ENCODE measurements around the gene GFAP.

GFAP gene

DNA sequence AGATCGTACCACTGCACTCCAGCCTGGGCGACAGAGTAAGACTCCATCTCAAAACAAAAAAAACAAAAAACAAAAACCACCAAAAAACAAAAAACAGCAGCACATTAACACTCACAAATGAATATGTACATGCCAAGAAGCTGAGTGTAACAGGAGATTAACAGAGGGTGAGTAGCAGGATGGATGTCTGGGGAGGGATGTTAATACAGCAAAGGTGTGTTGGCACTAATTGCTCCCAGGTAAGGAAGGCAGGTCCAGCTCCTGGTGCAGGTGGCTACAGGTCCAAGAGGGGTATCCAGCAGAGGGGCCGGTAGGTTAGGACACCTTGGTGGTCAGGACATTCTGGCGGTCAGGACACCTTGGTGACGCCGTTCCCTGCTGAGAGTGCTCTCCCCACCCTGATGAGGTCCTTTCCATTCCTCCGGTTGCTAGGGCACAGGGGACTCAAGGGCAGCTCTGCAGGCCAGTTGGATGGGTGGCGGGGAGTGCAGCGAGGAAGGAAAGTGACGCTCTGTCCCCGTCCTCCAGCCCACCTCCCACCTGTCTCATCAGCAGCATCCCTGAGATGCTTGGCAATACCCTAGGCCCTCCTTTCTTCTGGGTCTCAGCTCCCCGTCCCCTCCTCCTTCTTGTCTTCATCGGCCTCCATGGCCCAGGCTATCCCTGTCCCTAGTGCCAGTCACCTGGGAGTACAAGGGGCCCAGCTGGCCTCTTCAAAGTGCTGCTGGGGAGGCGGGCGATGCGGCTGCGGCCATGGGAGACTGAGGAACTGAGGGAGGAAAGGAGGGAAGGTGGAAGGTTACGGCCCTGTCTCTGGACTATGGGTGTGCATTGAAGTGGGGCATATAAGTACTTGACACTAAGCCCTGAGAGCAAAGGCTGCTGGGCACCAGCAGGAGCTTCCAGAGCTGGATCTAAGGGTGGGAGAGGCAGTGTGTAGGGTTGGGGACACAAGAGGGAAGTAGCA lies 10.7 kb upstream of the GFAP start:
- H4K20me1 ChIP-seq (ENCODE audit: low read depth, low read length) = no peaks in the 10 kb centered on the region
- H3F3A ChIP-seq (ENCODE audit: insufficient read depth) = peaks cover 15% of the 10 kb centered on the region
- H3K27me3 ChIP-seq (ENCODE audit: low read length) = no peaks in the 10 kb centered on the region
- no peak overlapping the region for H3K9ac ChIP-seq (ENCODE audit: low read length)
- TF ChIP-seq, protein P1, sequence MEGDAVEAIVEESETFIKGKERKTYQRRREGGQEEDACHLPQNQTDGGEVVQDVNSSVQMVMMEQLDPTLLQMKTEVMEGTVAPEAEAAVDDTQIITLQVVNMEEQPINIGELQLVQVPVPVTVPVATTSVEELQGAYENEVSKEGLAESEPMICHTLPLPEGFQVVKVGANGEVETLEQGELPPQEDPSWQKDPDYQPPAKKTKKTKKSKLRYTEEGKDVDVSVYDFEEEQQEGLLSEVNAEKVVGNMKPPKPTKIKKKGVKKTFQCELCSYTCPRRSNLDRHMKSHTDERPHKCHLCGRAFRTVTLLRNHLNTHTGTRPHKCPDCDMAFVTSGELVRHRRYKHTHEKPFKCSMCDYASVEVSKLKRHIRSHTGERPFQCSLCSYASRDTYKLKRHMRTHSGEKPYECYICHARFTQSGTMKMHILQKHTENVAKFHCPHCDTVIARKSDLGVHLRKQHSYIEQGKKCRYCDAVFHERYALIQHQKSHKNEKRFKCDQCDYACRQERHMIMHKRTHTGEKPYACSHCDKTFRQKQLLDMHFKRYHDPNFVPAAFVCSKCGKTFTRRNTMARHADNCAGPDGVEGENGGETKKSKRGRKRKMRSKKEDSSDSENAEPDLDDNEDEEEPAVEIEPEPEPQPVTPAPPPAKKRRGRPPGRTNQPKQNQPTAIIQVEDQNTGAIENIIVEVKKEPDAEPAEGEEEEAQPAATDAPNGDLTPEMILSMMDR (IDR thresholded peaks at IDR 0.05; ENCODE audit: insufficient read depth, low read length, poor library complexity, severe bottlenecking) = no peak
- no peak for TF ChIP-seq EZH2phosphoT487 (conservative IDR thresholded peaks at IDR 0.05; ENCODE audit: low read length)
- no peaks in the 10 kb centered on the region for H3K79me2 ChIP-seq (ENCODE audit: insufficient read depth, low read length)
- peaks cover 16% of the 10 kb centered on the region; the same call in 1 of the 2 replicates for H3K36me3 ChIP-seq (ENCODE audit: low read length)
- no peaks in the 10 kb centered on the region for H3K9me3 ChIP-seq (ENCODE audit: insufficient read depth, low read length)
- H3K4me3 ChIP-seq (ENCODE audit: insufficient read depth, low read length, poor library complexity, severe bottlenecking) = no peak overlapping the region
- no peak overlapping the region for H3K4me2 ChIP-seq (ENCODE audit: low read depth, low read length, poor library complexity, severe bottlenecking)
- no peak overlapping the region for H2AFZ ChIP-seq (ENCODE audit: low read depth, low read length, severe bottlenecking)
- H3K9me2 ChIP-seq (replicated peaks; ENCODE audit: insufficient read depth, low read length) = no peaks in the 10 kb centered on the region
- H3K27ac ChIP-seq (ENCODE audit: low read depth, low read length) = no peak overlapping the region

DNA sequence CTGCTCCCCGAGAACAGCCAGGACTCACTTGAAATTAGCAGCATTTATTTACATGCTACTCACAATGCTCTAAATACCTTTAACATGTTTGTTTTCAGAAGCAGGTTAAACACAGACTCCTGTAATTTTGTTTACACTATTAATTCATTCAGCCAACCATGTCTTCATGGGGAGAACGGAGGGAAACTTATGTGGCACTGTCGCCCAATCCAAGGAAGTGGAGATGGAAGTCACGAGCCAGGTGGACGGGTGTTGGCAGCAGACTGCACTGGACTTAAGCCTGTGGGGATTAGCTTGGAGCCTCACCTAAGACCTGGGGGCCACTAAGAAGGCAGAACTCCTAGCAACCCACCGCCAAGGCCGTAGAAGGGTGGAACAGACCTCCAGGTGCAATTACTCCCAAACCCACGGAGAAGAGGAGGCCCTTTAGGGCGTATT lies 8.8 kb upstream of the GFAP start:
- Histone ChIP-seq H3F3A (ENCODE audit: insufficient read depth) (peaks cover 10% of the 10 kb centered on the region), H3K27ac (ENCODE audit: low read depth, low read length) (no peak overlapping the region), H3K79me2 (ENCODE audit: insufficient read depth, low read length) (no peaks in the 10 kb centered on the region), H3K4me3 (ENCODE audit: insufficient read depth, low read length, poor library complexity, severe bottlenecking) (no peak overlapping the region), H3K9me2 (replicated peaks; ENCODE audit: insufficient read depth, low read length) (no peaks in the 10 kb centered on the region), H3K27me3 (ENCODE audit: low read length) (no peaks in the 10 kb centered on the region), H3K9me3 (ENCODE audit: insufficient read depth, low read length) (no peaks in the 10 kb centered on the region), H2AFZ (ENCODE audit: low read depth, low read length, severe bottlenecking) (no peak overlapping the region), H3K36me3 (ENCODE audit: low read length) (0 out of 2 replicates have a peak, but pooled peaks cover 5% of the 10 kb centered on the region), H3K4me2 (ENCODE audit: low read depth, low read length, poor library complexity, severe bottlenecking) (no peak overlapping the region), H3K9ac (ENCODE audit: low read length) (no peak overlapping the region), H4K20me1 (ENCODE audit: low read depth, low read length) (no peaks in the 10 kb centered on the region)
- TF ChIP-seq, protein P1 (IDR thresholded peaks at IDR 0.05; ENCODE audit: insufficient read depth, low read length, poor library complexity, severe bottlenecking) = no peak
- TF ChIP-seq EZH2phosphoT487 (conservative IDR thresholded peaks at IDR 0.05; ENCODE audit: low read length) = no peak

DNA sequence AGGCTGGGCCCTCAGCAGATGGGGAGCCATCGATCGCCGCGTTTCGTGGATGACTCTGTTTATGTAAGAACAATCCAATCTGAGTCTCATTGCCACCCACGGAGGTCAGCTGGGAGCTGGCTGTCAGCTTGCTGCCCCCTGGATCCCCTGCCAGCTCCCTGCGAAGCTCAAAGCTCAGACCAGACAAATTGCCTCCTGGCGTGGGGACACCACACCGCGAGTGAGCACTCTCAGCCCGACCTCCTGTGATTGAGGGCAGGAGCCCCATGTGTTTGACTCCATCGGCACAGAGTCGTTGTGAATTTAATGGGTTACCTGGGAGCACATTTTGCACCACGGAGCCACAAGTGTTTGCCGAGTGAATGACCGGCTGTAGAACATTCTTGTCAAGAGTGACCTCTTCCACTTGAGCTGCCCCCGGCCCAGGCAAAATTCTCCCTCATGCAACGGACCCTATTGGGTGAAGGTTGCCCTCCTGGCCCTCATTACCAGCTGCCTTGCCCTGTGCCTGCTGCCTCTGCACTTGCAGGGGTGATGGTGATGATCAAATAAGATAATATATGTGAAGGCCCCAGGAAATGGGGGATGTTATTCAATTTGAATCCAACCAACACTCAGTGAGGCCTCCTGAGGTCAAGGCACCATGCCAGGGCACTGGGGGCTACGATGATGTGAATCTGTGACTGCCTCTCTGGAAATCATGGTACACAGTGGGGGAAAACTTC lies 7.6 kb upstream of the GFAP start:
- Histone ChIP-seq H3K36me3 (ENCODE audit: low read length) (0 out of 2 replicates have a peak, but pooled peaks cover 5% of the 10 kb centered on the region), H2AFZ (ENCODE audit: low read depth, low read length, severe bottlenecking) (no peak overlapping the region), H3K4me3 (ENCODE audit: insufficient read depth, low read length, poor library complexity, severe bottlenecking) (no peak overlapping the region), H3K79me2 (ENCODE audit: insufficient read depth, low read length) (no peaks in the 10 kb centered on the region), H3K9ac (ENCODE audit: low read length) (no peak overlapping the region), H3K9me2 (replicated peaks; ENCODE audit: insufficient read depth, low read length) (no peaks in the 10 kb centered on the region), H3K27me3 (ENCODE audit: low read length) (no peaks in the 10 kb centered on the region), H3K9me3 (ENCODE audit: insufficient read depth, low read length) (no peaks in the 10 kb centered on the region), H4K20me1 (ENCODE audit: low read depth, low read length) (no peaks in the 10 kb centered on the region), H3F3A (ENCODE audit: insufficient read depth) (peaks cover 10% of the 10 kb centered on the region), H3K27ac (ENCODE audit: low read depth, low read length) (no peak overlapping the region), H3K4me2 (ENCODE audit: low read depth, low read length, poor library complexity, severe bottlenecking) (no peak overlapping the region)
- no peak for TF ChIP-seq EZH2phosphoT487 (conservative IDR thresholded peaks at IDR 0.05; ENCODE audit: low read length)
- TF ChIP-seq, protein P1 (IDR thresholded peaks at IDR 0.05; ENCODE audit: insufficient read depth, low read length, poor library complexity, severe bottlenecking) = no peak
